GM18520 (cell line): ENCODE measurements around the gene PSMD14.
"Not testable (repeated sequence)": the region's sequence is repeated elsewhere in the genome, so short reads cannot be mapped to it uniquely, and the experiment has no call there.

Experiments
- ATAC-seq: cut with Tn5 transposase; IDR thresholded peaks from one replicate; pipeline ENCODE4 v1.9.1; 2021; ENCODE audit not compliant: unreplicated experiment

PSMD14 gene

GRCh38 chr2:161308178-161308955 is at the start of gene PSMD14:
Gene PSMD14 (plus strand): TSS chr2:161308425. CDS start chr2:161318826, 10,401 bp downstream.
- peak; percentile 96 for ATAC-seq

- no peak for ATAC-seq
Observed at GRCh38 chr2:161265874-161266273, 42.4 kb upstream of the PSMD14 start.

GRCh38 chr2:161269111-161269510 is 39.1 kb upstream of the PSMD14 start:
- no peak for ATAC-seq

- ATAC-seq, result peak; percentile 52
Observed at GRCh38 chr2:161273038-161273760, 35.0 kb upstream of the PSMD14 start.

GRCh38 chr2:161278564-161279229 is 29.5 kb upstream of the PSMD14 start:
- ATAC-seq, result not testable (repeated sequence)

GRCh38 chr2:161279230-161279815 is 28.9 kb upstream of the PSMD14 start:
- not testable (repeated sequence) for ATAC-seq

- not testable (repeated sequence) for ATAC-seq
Observed at GRCh38 chr2:161280906-161281323, 27.3 kb upstream of the PSMD14 start.

- not testable (repeated sequence) for ATAC-seq
Observed at GRCh38 chr2:161281615-161282310, 26.5 kb upstream of the PSMD14 start.

GRCh38 chr2:161282311-161282644 is 25.9 kb upstream of the PSMD14 start:
- not testable (repeated sequence) for ATAC-seq

GRCh38 chr2:161283926-161284325 is 24.3 kb upstream of the PSMD14 start:
- no peak for ATAC-seq

GRCh38 chr2:161303535-161304050 is 4.6 kb upstream of the PSMD14 start:
- ATAC-seq, result no peak

- ATAC-seq, result no peak
Observed at GRCh38 chr2:161306919-161307318, 1.3 kb upstream of the PSMD14 start.

GRCh38 chr2:161307676-161308075 is 549 bp upstream of the PSMD14 start:
- ATAC-seq, result no peak

- ATAC-seq, result no peak
Observed at GRCh38 chr2:161312996-161313395, 4.8 kb downstream of the PSMD14 start.

- no peak for ATAC-seq
Observed at GRCh38 chr2:161315380-161315779, 7.2 kb downstream of the PSMD14 start.

GRCh38 chr2:161316701-161317100 is 8.5 kb downstream of the PSMD14 start:
- no peak for ATAC-seq

GRCh38 chr2:161321944-161322648 is 13.9 kb downstream of the PSMD14 start:
- ATAC-seq, result no peak

GRCh38 chr2:161324876-161325275 is 16.7 kb downstream of the PSMD14 start:
- no peak for ATAC-seq

- ATAC-seq, result no peak
Observed at GRCh38 chr2:161327582-161327981, 19.4 kb downstream of the PSMD14 start.
